GM18498 (cell line): ENCODE measurements around the gene H1-8.
"Not testable (repeated sequence)": the region's sequence is repeated elsewhere in the genome, so short reads cannot be mapped to it uniquely, and the experiment has no call there.

Experiments used
- ATAC-seq: cut with Tn5 transposase; IDR thresholded peaks from one replicate; pipeline ENCODE4 v1.9.1; 2021; ENCODE audit warnings: mild to moderate bottlenecking, moderate library complexity; ENCODE audit not compliant: unreplicated experiment

The H1-8 gene

GRCh38 chr3:129543156-129543790, at the start of gene H1-8:
Gene H1-8 (plus strand): TSS chr3:129543175. CDS start chr3:129543219, 44 bp downstream.
- no peak for ATAC-seq

- no peak for ATAC-seq
Observed at GRCh38 chr3:129493206-129493605, 49.8 kb upstream of the H1-8 start.

GRCh38 chr3:129494499-129494898, 48.5 kb upstream of the H1-8 start:
- ATAC-seq, result not testable (repeated sequence)

GRCh38 chr3:129495006-129495639, 47.9 kb upstream of the H1-8 start:
- not testable (repeated sequence) for ATAC-seq

GRCh38 chr3:129497876-129498275, 45.1 kb upstream of the H1-8 start:
- ATAC-seq, result not testable (repeated sequence)

- not testable (repeated sequence) for ATAC-seq
Observed at GRCh38 chr3:129498603-129499488, 44.1 kb upstream of the H1-8 start.

- ATAC-seq, result not testable (repeated sequence)
Observed at GRCh38 chr3:129499604-129500333, 43.2 kb upstream of the H1-8 start.

GRCh38 chr3:129500334-129500658, 42.7 kb upstream of the H1-8 start:
- ATAC-seq, result no peak

- ATAC-seq, result no peak
Observed at GRCh38 chr3:129501630-129502029, 41.3 kb upstream of the H1-8 start.

- no peak for ATAC-seq
Observed at GRCh38 chr3:129502641-129503408, 40.1 kb upstream of the H1-8 start.

GRCh38 chr3:129503471-129504291, 39.3 kb upstream of the H1-8 start:
- ATAC-seq, result no peak

- no peak for ATAC-seq
Observed at GRCh38 chr3:129504471-129505100, 38.4 kb upstream of the H1-8 start.

GRCh38 chr3:129505341-129505740, 37.6 kb upstream of the H1-8 start:
- no peak for ATAC-seq

GRCh38 chr3:129506231-129506742, 36.7 kb upstream of the H1-8 start:
- ATAC-seq, result no peak

- ATAC-seq, result no peak
Observed at GRCh38 chr3:129507181-129507831, 35.7 kb upstream of the H1-8 start.

GRCh38 chr3:129512595-129512994, 30.4 kb upstream of the H1-8 start:
- ATAC-seq, result no peak

GRCh38 chr3:129513705-129514104, 29.3 kb upstream of the H1-8 start:
- no peak for ATAC-seq

- no peak for ATAC-seq
Observed at GRCh38 chr3:129514110-129514509, 28.9 kb upstream of the H1-8 start.
